Mesendoderm (in vitro differentiated cells): ENCODE results near the gene SEZ6L.

Experiments used
- DNase-seq: peaks from one replicate; pipeline ENCODE4 v3.0.0; 2013
- H2AK5ac ChIP-seq: 2 replicates; pipeline ENCODE4 v1.6.1; 2013; ENCODE audit warnings: low read length, inconsistent platforms
- H2BK120ac ChIP-seq: 2 replicates; pipeline ENCODE4 v1.6.1; 2013; ENCODE audit warnings: low read depth, mild to moderate bottlenecking, low read length, moderate library complexity, mixed read lengths
- H2BK15ac ChIP-seq: replicated peaks from 2 replicates; pipeline ENCODE4 v1.6.1; 2013; ENCODE audit warnings: low read depth, mild to moderate bottlenecking, moderate library complexity
- H2BK5ac ChIP-seq: 2 replicates; pipeline ENCODE4 v1.6.1; 2013; ENCODE audit warnings: low read length, inconsistent platforms
- H3K18ac ChIP-seq: 2 replicates; pipeline ENCODE4 v1.6.1; 2013; ENCODE audit warnings: mild to moderate bottlenecking, low read length, mixed read lengths
- H3K23ac ChIP-seq: one replicate; pipeline ENCODE4 v1.6.1; 2013; ENCODE audit warnings: low read length
- H3K27ac ChIP-seq: 2 replicates; pipeline ENCODE4 v1.5.1; 2013; ENCODE audit warnings: low read depth, mild to moderate bottlenecking, inconsistent platforms, low read length, moderate library complexity
- H3K27me3 ChIP-seq: 2 replicates; pipeline ENCODE4 v1.6.1; 2013; ENCODE audit warnings: low read length, control low read depth, mild to moderate bottlenecking, inconsistent platforms; ENCODE audit not compliant: insufficient read depth, poor library complexity
- H3K36me3 ChIP-seq: 2 replicates; pipeline ENCODE4 v1.6.1; 2013; ENCODE audit warnings: low read length, inconsistent platforms; ENCODE audit not compliant: control insufficient read depth, insufficient read depth
- H3K4ac ChIP-seq: one replicate; pipeline ENCODE4 v1.6.1; 2013; ENCODE audit warnings: low read depth, mild to moderate bottlenecking, low read length, moderate library complexity
- H3K4me1 ChIP-seq: 2 replicates; pipeline ENCODE4 v1.6.1; 2013; ENCODE audit warnings: low read depth, low read length, inconsistent platforms; ENCODE audit not compliant: control insufficient read depth
- H3K4me2 ChIP-seq: 2 replicates; pipeline ENCODE4 v1.6.1; 2013; ENCODE audit warnings: low read length
- H3K4me3 ChIP-seq: 2 replicates; pipeline ENCODE4 v1.5.1; 2013; ENCODE audit warnings: mild to moderate bottlenecking, low read length
- H3K56ac ChIP-seq: one replicate; pipeline ENCODE4 v1.6.1; 2013; ENCODE audit warnings: low read length
- H3K79me1 ChIP-seq: 2 replicates; pipeline ENCODE4 v1.6.1; 2013; ENCODE audit warnings: low read length, inconsistent platforms
- H3K79me2 ChIP-seq: 2 replicates; pipeline ENCODE4 v1.6.1; 2013; ENCODE audit warnings: mild to moderate bottlenecking, low read length; ENCODE audit not compliant: control insufficient read depth, insufficient read depth
- H3K9ac ChIP-seq: 2 replicates; pipeline ENCODE4 v1.6.1; 2013; ENCODE audit warnings: low read length, inconsistent platforms
- H4K5ac ChIP-seq: one replicate; pipeline ENCODE4 v1.6.1; 2013; ENCODE audit warnings: low read length
- H4K8ac ChIP-seq: one replicate; pipeline ENCODE4 v1.6.1; 2013; ENCODE audit warnings: low read depth, mild to moderate bottlenecking, control low read depth, low read length, moderate library complexity
- WGBS: extraction: QIAGEN DNeasy Blood & Tissue Kit; methylation state at CpG from one replicate; pipeline ENCODE4 v1.1.7; 2013; ENCODE audit warnings: low lambda C conversion rate, missing lambda C conversion rate; ENCODE audit not compliant: insufficient coverage; ENCODE audit errors: extremely low coverage; 5-methylcytosine and 5-hydroxymethylcytosine counted together

The SEZ6L gene

GRCh38 chr22:26199665-26200064 is 30.4 kb downstream of the SEZ6L start:
- Histone ChIP-seq H4K8ac (no peak overlapping the region), H3K4me1 (no peaks in the 10 kb centered on the region), H3K79me2 (no peaks in the 10 kb centered on the region), H2BK15ac (no peak overlapping the region), H2AK5ac (no peak overlapping the region), H3K79me1 (no peaks in the 10 kb centered on the region), H2BK120ac (no peak overlapping the region), H4K5ac (no peak overlapping the region), H2BK5ac (no peak overlapping the region), H3K23ac (no peak overlapping the region), H3K27ac (no peak overlapping the region), H3K4me3 (no peak overlapping the region), H3K56ac (no peak overlapping the region), H3K27me3 (no peaks in the 10 kb centered on the region), H3K9ac (no peak overlapping the region), H3K4me2 (no peak overlapping the region), H3K36me3 (no peaks in the 10 kb centered on the region), H3K18ac (no peak overlapping the region), H3K4ac (no peak overlapping the region)
- WGBS, result no CpG with 5 or more reads among the region's 3 CpGs
- DNase-seq, result peak; percentile 22

GRCh38 chr22:26202280-26202924 is 33.1 kb downstream of the SEZ6L start:
- WGBS, result no CpG with 5 or more reads among the region's 5 CpGs

GRCh38 chr22:26205494-26205893 is 36.2 kb downstream of the SEZ6L start:
- no peak overlapping the region for H3K9ac ChIP-seq
- no peak overlapping the region for H2BK120ac ChIP-seq
- H3K4me2 ChIP-seq, result no peak overlapping the region
- H3K4me1 ChIP-seq, result no peaks in the 10 kb centered on the region
- H3K36me3 ChIP-seq, result no peaks in the 10 kb centered on the region
- no peak overlapping the region for H4K5ac ChIP-seq
- no peaks in the 10 kb centered on the region for H3K27me3 ChIP-seq
- WGBS, result no CpG with 5 or more reads among the region's 4 CpGs
- H3K18ac ChIP-seq, result no peak overlapping the region
- no peak overlapping the region for H2AK5ac ChIP-seq
- H2BK5ac ChIP-seq, result no peak overlapping the region
- H4K8ac ChIP-seq, result no peak overlapping the region
- H3K79me1 ChIP-seq, result no peaks in the 10 kb centered on the region
- no peak for DNase-seq
- no peak overlapping the region for H3K4ac ChIP-seq
- H3K23ac ChIP-seq, result no peak overlapping the region
- no peak overlapping the region for H2BK15ac ChIP-seq
- no peaks in the 10 kb centered on the region for H3K79me2 ChIP-seq
- H3K27ac ChIP-seq, result no peak overlapping the region
- no peak overlapping the region for H3K4me3 ChIP-seq
- no peak overlapping the region for H3K56ac ChIP-seq

More at GRCh38 chr22:26202280-26202924, 33.1 kb downstream of the SEZ6L start:
- H2BK120ac ChIP-seq, result no peak overlapping the region
- H2AK5ac ChIP-seq, result no peak overlapping the region
- no peak overlapping the region for H3K4me3 ChIP-seq
- no peak overlapping the region for H3K4ac ChIP-seq
- no peak overlapping the region for H3K9ac ChIP-seq
- no peak overlapping the region for H2BK15ac ChIP-seq
- no peak overlapping the region for H3K4me2 ChIP-seq
- no peak overlapping the region for H3K27ac ChIP-seq
- no peaks in the 10 kb centered on the region for H3K79me1 ChIP-seq
- no peak overlapping the region for H3K56ac ChIP-seq
- no peaks in the 10 kb centered on the region for H3K27me3 ChIP-seq
- no peak overlapping the region for H4K5ac ChIP-seq
- no peak overlapping the region for H2BK5ac ChIP-seq
- no peak overlapping the region for H3K23ac ChIP-seq
- no peak overlapping the region for H4K8ac ChIP-seq
- no peaks in the 10 kb centered on the region for H3K36me3 ChIP-seq
- no peak for DNase-seq
- H3K4me1 ChIP-seq, result no peaks in the 10 kb centered on the region
- H3K79me2 ChIP-seq, result no peaks in the 10 kb centered on the region
- H3K18ac ChIP-seq, result no peak overlapping the region

GRCh38 chr22:26210334-26210733 is 41.1 kb downstream of the SEZ6L start:
- no peaks in the 10 kb centered on the region for H3K4me1 ChIP-seq
- no peak overlapping the region for H3K23ac ChIP-seq
- H3K79me1 ChIP-seq, result no peaks in the 10 kb centered on the region
- H3K4ac ChIP-seq, result no peak overlapping the region
- no CpG with 5 or more reads among the region's 8 CpGs for WGBS
- H3K79me2 ChIP-seq, result no peaks in the 10 kb centered on the region
- H3K9ac ChIP-seq, result no peak overlapping the region
- H3K4me2 ChIP-seq, result no peak overlapping the region
- H3K4me3 ChIP-seq, result no peak overlapping the region
- H3K56ac ChIP-seq, result no peak overlapping the region
- no peak overlapping the region for H3K27ac ChIP-seq
- no peaks in the 10 kb centered on the region for H3K27me3 ChIP-seq
- no peak overlapping the region for H2BK15ac ChIP-seq
- DNase-seq, result no peak
- no peak overlapping the region for H4K5ac ChIP-seq
- H2BK5ac ChIP-seq, result no peak overlapping the region
- no peak overlapping the region for H2BK120ac ChIP-seq
- no peak overlapping the region for H2AK5ac ChIP-seq
- no peak overlapping the region for H4K8ac ChIP-seq
- H3K18ac ChIP-seq, result no peak overlapping the region
- H3K36me3 ChIP-seq, result no peaks in the 10 kb centered on the region

GRCh38 chr22:26213826-26214225 is 44.6 kb downstream of the SEZ6L start:
- H2BK5ac ChIP-seq, result no peak overlapping the region
- no peak overlapping the region for H2BK15ac ChIP-seq
- H3K36me3 ChIP-seq, result no peaks in the 10 kb centered on the region
- no CpG with 5 or more reads among the region's 1 CpG for WGBS
- H3K4me3 ChIP-seq, result no peak overlapping the region
- H3K23ac ChIP-seq, result no peak overlapping the region
- H2AK5ac ChIP-seq, result no peak overlapping the region
- no peak overlapping the region for H3K18ac ChIP-seq
- no peak overlapping the region for H3K4ac ChIP-seq
- H3K4me2 ChIP-seq, result no peak overlapping the region
- DNase-seq, result no peak
- no peaks in the 10 kb centered on the region for H3K4me1 ChIP-seq
- no peak overlapping the region for H3K56ac ChIP-seq
- no peaks in the 10 kb centered on the region for H3K79me2 ChIP-seq
- no peaks in the 10 kb centered on the region for H3K27me3 ChIP-seq
- no peak overlapping the region for H3K9ac ChIP-seq
- no peak overlapping the region for H4K8ac ChIP-seq
- H3K27ac ChIP-seq, result no peak overlapping the region
- no peak overlapping the region for H4K5ac ChIP-seq
- H2BK120ac ChIP-seq, result no peak overlapping the region
- no peaks in the 10 kb centered on the region for H3K79me1 ChIP-seq

- Histone ChIP-seq H3K23ac (no peak overlapping the region), H3K4ac (no peak overlapping the region), H3K79me2 (no peaks in the 10 kb centered on the region), H2AK5ac (no peak overlapping the region), H3K18ac (no peak overlapping the region), H4K5ac (no peak overlapping the region), H2BK15ac (no peak overlapping the region), H4K8ac (no peak overlapping the region), H3K4me3 (no peak overlapping the region), H3K4me2 (no peak overlapping the region), H3K9ac (no peak overlapping the region), H2BK5ac (no peak overlapping the region), H3K36me3 (no peaks in the 10 kb centered on the region), H2BK120ac (no peak overlapping the region), H3K56ac (no peak overlapping the region), H3K27ac (no peak overlapping the region), H3K27me3 (no peaks in the 10 kb centered on the region), H3K79me1 (no peaks in the 10 kb centered on the region), H3K4me1 (no peaks in the 10 kb centered on the region)
- no CpG with 5 or more reads among the region's 4 CpGs for WGBS
- DNase-seq, result no peak
Measured at GRCh38 chr22:26214466-26214865, 45.2 kb downstream of the SEZ6L start.
